T-helper 17 cell (primary cell): ENCODE results near the gene RGSL1. TPM values are rescaled to one million over a fixed set of nuclear protein-coding genes. Genes with fewer than 3 reads are reported as not detected.

Experiments used
- ATAC-seq: fragments of 150-1000 bp; cut with Tn5 transposase; 2 replicates; pipeline ENCODE4 v1.10.0; 2021; ENCODE audit warnings: mild to moderate bottlenecking, moderate library complexity
- DNase-seq, 3 donors: peaks; one replicate each; pipeline versions ENCODE4 v3.0.0 to v3.0.0-alpha.2; 2020 to 2021
- H3K9me3 ChIP-seq: one replicate; pipeline ENCODE4 v1.7.0; 2013; ENCODE audit warnings: low read length, mild to moderate bottlenecking; ENCODE audit not compliant: control insufficient read depth, poor library complexity, severe bottlenecking
- H3K27ac Mint-ChIP-seq: one replicate; pipeline ENCODE4 v1.8.0; 2022; ENCODE audit warnings: mild to moderate bottlenecking, moderate library complexity, mixed read lengths
- H3K27me3 Mint-ChIP-seq: one replicate; pipeline ENCODE4 v1.8.0; 2022; ENCODE audit warnings: mixed read lengths
- H3K36me3 Mint-ChIP-seq: one replicate; pipeline ENCODE4 v1.8.0; 2022; ENCODE audit warnings: low read depth, mixed read lengths
- H3K4me1 Mint-ChIP-seq: one replicate; pipeline ENCODE4 v1.8.0; 2022; ENCODE audit warnings: mild to moderate bottlenecking, mixed read lengths
- H3K4me3 Mint-ChIP-seq: one replicate; pipeline ENCODE4 v1.8.0; 2022; ENCODE audit warnings: mild to moderate bottlenecking, moderate library complexity, mixed read lengths
- total RNA-seq, 4 donors: library from RNA in 2 of 4; stranded (reverse) in 2 of 4; gene quantifications; one replicate each; pipeline ENCODE4 v1.2.3 and lab custom pipeline; 2022 to 2026

RGSL1 gene
- not detected for total RNA-seq
- 0.08 to 0.23 reads per million in 2 donors for total RNA-seq (lab: John Stamatoyannopoulos, UW)

DNA sequence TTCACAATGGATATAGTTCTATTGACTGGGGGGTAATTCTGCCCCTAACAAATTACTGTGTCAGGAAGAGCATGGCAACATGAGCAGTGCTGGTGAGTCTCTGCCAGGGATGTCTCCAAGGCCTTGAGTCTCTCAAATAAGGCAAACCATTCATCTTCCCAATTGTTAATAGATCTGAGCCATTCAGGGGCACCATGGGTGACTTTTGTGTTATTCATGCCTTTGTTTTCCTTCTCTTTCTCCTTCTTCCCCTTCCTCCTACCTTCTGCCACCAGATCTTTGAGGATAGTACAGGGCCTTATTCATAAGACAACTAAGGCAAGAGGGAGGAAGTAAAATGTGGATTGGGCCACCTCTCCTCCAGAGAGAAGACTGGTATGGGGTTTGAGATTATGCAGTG, at the start of gene RGSL1:
RGSL1 (plus strand) TSS at position 60 of the 400 bp plus-strand sequence; CDS start at position 80, 20 bp downstream.
- H3K4me1 Mint-ChIP-seq, result peaks cover 16% of the 10 kb centered on the region
- no peak within 1 kb of the TSS for H3K4me3 Mint-ChIP-seq
- DNase-seq (no peak), ATAC-seq (no peak)
- peaks cover 2% of the 10 kb centered on the region for H3K36me3 Mint-ChIP-seq
- peaks cover 27% of the 10 kb centered on the region for H3K27me3 Mint-ChIP-seq
- no peak within 1 kb of the TSS for H3K27ac Mint-ChIP-seq
- no peaks in the 10 kb centered on the region for H3K9me3 ChIP-seq

GRCh38 chr1:182400567-182400966, 49.4 kb upstream of the RGSL1 start, which contains the start of gene TEDDM1:
Gene TEDDM1, minus strand, starts transcription at chr1:182400667. Its CDS starts 182 bp downstream, at chr1:182400485.
- H3K4me3 Mint-ChIP-seq, result no peak within 1 kb of the TSS
- no peaks in the 10 kb centered on the region for H3K9me3 ChIP-seq
- ATAC-seq, result no peak
- H3K27ac Mint-ChIP-seq, result no peak within 1 kb of the TSS
- peaks cover 3% of the 10 kb centered on the region for H3K36me3 Mint-ChIP-seq
- peaks cover 6% of the 10 kb centered on the region for H3K4me1 Mint-ChIP-seq
- DNase-seq, result no peak
- H3K27me3 Mint-ChIP-seq, result peaks cover 5% of the 10 kb centered on the region

DNA sequence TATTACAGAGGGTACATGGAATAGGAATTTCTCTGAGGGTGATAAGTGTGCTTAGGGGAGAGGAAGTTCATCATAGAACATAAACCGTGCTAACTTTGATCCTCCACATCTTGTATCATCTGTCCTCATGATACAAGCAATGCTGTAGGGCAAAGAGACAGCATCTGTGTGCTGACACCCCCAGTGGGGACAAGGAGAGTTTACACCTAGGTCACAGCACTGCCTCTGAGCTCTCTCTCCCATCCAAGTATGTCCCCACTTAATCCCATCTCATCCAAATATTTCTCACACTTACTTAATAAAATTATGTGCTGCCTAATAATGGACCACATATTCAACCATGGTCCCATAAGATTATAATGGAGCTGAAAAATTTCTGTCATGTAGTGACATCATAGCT, 45.2 kb upstream of the RGSL1 start:
- Mint-ChIP-seq H3K4me3 (no peak overlapping the region), H3K27ac (no peak overlapping the region), H3K36me3 (no peaks in the 10 kb centered on the region), H3K4me1 (no peaks in the 10 kb centered on the region), H3K27me3 (peaks cover 34% of the 10 kb centered on the region)
- DNase-seq (no peak), ATAC-seq (no peak)
- H3K9me3 ChIP-seq, result no peaks in the 10 kb centered on the region

DNA sequence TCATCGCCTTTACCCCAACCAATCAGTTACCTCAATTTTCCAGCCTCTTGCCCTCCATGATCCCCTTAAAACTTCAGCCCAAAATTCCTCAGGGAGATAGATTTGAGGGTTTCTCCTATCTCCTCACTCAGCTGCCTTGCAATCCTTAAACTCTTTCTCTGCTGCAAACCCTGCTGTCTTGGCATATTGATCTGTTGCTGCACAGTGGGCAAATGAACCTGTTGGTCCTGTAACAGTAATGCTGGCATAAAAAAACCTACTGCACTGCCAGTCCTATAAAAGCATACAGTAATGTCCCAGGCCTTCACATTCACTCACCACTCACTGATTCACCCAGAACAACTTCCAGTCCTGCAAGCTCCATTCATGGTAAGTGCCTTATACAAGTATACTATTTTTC, 44.4 kb upstream of the RGSL1 start:
- Mint-ChIP-seq H3K4me1 (no peaks in the 10 kb centered on the region), H3K36me3 (no peaks in the 10 kb centered on the region), H3K27ac (no peak overlapping the region), H3K4me3 (no peak overlapping the region), H3K27me3 (peaks cover 42% of the 10 kb centered on the region)
- ATAC-seq (no peak), DNase-seq (no peak)
- no peaks in the 10 kb centered on the region for H3K9me3 ChIP-seq

DNA sequence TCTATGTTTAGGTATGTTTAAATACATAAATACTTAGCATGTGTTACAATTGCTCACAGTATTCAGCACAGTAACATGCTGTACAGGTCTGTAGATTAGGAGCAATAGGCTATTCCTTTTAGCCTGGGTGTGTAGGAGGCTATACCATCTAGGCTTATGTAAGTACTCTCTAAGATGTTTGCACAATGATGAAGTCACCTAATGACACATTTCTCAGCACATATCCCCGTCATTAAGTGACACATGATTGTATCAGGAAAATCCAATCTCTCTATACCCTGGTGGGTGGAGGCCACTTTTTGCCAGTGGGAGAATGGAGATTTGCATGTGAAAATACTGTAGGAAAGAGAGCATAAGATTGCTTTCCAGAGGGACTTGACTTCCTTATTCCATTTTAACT, 43.9 kb upstream of the RGSL1 start:
- no peaks in the 10 kb centered on the region for H3K36me3 Mint-ChIP-seq
- peaks cover 42% of the 10 kb centered on the region for H3K27me3 Mint-ChIP-seq
- ATAC-seq, result no peak
- no peak overlapping the region for H3K27ac Mint-ChIP-seq
- no peaks in the 10 kb centered on the region for H3K4me1 Mint-ChIP-seq
- H3K4me3 Mint-ChIP-seq, result no peak overlapping the region
- no peaks in the 10 kb centered on the region for H3K9me3 ChIP-seq
- no peak for DNase-seq

GRCh38 chr1:182407724-182408123, 42.2 kb upstream of the RGSL1 start:
- H3K9me3 ChIP-seq, result no peaks in the 10 kb centered on the region
- Mint-ChIP-seq H3K36me3 (no peaks in the 10 kb centered on the region), H3K27me3 (peaks cover 42% of the 10 kb centered on the region), H3K27ac (no peak overlapping the region), H3K4me1 (no peaks in the 10 kb centered on the region), H3K4me3 (no peak overlapping the region)
- DNase-seq (no peak), ATAC-seq (no peak)

DNA sequence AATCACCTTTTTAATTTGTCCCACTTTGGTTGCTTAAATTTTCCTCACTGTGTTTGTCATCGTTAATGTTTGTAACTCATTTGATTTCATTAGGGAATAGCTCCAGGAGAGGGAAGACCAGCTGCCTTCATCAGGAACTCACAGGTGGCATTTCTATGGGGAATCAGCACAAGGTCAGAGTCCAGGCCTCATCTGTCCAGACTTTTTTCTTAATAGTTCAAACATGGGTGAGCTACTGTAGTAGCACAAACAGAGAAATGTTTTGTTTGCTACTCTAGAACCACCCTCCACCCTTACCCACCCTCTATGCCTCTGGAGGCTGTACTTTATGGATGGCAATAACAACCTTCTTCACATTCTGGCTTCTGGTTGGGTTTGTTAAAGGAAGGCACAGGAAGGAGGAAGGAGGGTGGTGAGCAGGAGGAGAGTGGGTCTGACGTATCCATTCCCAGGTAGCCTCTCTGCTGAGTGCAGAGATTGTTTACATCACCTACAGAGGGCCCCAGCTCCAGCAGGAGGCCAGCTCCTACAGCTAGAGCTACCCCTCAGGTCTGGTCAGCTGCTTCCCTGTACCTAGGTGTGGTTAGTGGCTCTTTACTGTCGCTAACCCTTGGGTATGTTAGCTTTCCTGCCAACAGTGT, 41.4 kb upstream of the RGSL1 start:
- ATAC-seq (no peak), DNase-seq (no peak)
- Mint-ChIP-seq H3K4me1 (no peaks in the 10 kb centered on the region), H3K4me3 (no peak overlapping the region), H3K27me3 (peaks cover 41% of the 10 kb centered on the region), H3K27ac (no peak overlapping the region), H3K36me3 (no peaks in the 10 kb centered on the region)
- no peaks in the 10 kb centered on the region for H3K9me3 ChIP-seq

DNA sequence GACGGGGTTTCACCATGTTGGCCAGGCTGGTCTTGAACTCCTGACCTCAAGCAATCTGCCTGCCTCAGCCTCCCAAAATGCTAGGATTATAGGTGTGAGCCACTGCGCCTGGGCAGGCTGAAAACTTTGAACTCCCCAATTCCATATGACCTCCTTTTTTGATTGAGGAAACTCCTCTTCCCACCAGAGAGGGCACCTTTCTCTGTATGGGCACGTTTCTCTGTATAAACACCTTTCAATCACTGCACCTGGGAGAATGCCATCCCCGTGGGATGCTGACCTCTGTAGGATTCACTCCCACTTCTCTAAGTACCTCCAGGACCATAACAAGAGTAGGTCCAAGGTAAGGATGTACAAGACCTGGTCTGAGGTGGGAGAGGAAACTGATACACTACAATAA, 39.8 kb upstream of the RGSL1 start:
- ATAC-seq, result no peak
- H3K27ac Mint-ChIP-seq, result no peak overlapping the region

DNA sequence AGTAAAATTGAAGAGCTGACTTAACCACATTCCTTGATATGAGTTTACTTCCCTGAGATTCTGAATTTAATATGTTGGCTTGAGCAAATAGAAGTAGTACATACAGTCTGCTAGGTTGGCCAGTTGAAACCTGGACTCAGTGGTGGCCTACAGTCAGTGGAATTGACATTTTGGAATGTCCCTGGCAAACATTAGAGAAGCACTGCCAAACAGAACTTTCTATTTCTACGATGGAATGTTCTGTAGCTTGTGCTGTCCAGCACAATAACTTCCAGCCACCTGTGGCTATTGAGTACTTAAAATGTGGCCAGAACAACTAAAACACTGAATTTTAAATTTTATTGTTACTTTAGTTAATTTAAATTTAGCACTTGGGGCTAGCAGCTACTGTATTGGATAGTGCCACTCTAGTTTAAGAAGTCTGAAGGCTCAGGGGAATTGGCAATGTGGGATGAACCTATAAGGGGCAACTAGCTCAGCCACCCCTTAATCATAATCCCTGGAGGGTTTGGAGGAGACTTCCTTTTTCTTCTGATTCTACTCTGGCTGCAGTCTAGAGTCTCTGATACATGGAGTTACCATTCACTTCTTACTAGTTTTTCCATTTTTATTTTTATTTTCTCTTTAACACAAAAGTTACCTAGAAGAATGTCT, 39.2 kb upstream of the RGSL1 start:
- Mint-ChIP-seq H3K36me3 (no peaks in the 10 kb centered on the region), H3K27ac (no peak overlapping the region), H3K4me1 (no peaks in the 10 kb centered on the region), H3K27me3 (peaks cover 57% of the 10 kb centered on the region), H3K4me3 (no peak overlapping the region)
- H3K9me3 ChIP-seq, result no peaks in the 10 kb centered on the region
- ATAC-seq (no peak), DNase-seq (no peak)

More for the DNA sequence above, 39.8 kb upstream of the RGSL1 start:
- no peak overlapping the region for H3K4me3 Mint-ChIP-seq
- no peaks in the 10 kb centered on the region for H3K9me3 ChIP-seq
- DNase-seq, result no peak
- H3K27me3 Mint-ChIP-seq, result peaks cover 51% of the 10 kb centered on the region
- no peaks in the 10 kb centered on the region for H3K4me1 Mint-ChIP-seq
- H3K36me3 Mint-ChIP-seq, result no peaks in the 10 kb centered on the region

GRCh38 chr1:182413486-182413885, 36.5 kb upstream of the RGSL1 start:
- Mint-ChIP-seq H3K27me3 (peaks cover 58% of the 10 kb centered on the region), H3K4me1 (no peaks in the 10 kb centered on the region), H3K4me3 (no peak overlapping the region), H3K36me3 (peaks cover 2% of the 10 kb centered on the region), H3K27ac (no peak overlapping the region)
- no peaks in the 10 kb centered on the region for H3K9me3 ChIP-seq
- DNase-seq (no peak), ATAC-seq (no peak)

- H3K4me1 Mint-ChIP-seq, result no peaks in the 10 kb centered on the region
- peaks cover 2% of the 10 kb centered on the region for H3K36me3 Mint-ChIP-seq
- no peak overlapping the region for H3K4me3 Mint-ChIP-seq
- no peaks in the 10 kb centered on the region for H3K9me3 ChIP-seq
- DNase-seq (no peak), ATAC-seq (no peak)
- no peak overlapping the region for H3K27ac Mint-ChIP-seq
- peaks cover 58% of the 10 kb centered on the region for H3K27me3 Mint-ChIP-seq
Observed at GRCh38 chr1:182413969-182414368, 36.0 kb upstream of the RGSL1 start.

- H3K27ac Mint-ChIP-seq, result no peak overlapping the region
- peaks cover 44% of the 10 kb centered on the region for H3K27me3 Mint-ChIP-seq
- H3K9me3 ChIP-seq, result no peaks in the 10 kb centered on the region
- no peak for DNase-seq
- H3K36me3 Mint-ChIP-seq, result peaks cover 2% of the 10 kb centered on the region
- H3K4me1 Mint-ChIP-seq, result no peaks in the 10 kb centered on the region
- ATAC-seq, result no peak
- no peak overlapping the region for H3K4me3 Mint-ChIP-seq
Observed at GRCh38 chr1:182415789-182416188, 34.2 kb upstream of the RGSL1 start.

DNA sequence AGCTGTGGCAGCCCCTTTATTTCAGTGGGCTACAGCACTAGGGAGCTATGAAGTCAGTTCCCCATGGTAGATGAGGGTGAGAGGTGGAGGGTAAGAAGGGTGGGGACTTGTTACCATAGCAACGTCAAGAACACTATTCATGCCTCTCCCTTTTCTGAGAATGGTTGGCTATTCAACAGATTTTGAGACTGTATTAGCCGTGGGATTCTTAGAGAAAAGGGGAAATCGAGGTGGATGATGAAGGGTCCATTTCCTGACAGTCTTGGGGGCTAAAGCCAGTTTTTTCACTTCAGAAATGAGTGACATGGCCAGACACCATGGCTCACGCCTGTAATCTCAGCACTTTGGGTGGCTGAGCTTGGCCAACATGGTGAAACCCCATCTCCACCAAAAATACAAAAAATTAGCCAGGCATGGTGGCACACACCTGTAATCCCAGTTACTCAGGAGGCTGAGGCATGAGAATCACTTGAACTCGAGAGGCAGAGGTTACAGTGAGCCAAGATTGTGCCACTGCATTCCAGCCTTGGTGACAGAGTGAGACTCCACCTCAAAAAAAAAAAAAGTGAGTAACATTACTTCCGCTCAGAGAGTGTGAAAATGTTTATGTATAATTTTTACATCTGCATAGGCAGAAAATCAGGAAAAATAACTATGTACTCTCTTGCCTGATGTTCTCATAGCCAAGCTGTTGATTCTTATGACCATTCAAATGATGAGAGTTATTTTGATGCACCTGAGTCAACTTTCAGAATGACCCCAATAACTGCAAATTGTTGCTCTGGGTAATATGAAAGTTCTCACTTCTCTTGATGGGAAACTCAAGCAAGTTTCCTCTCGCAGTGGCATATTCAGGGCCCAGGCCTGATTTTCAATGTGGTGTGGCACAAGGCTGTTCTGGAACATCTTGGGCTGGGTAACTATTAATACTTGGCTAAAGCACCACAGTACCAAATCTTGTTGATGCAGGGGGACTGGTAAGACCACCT, 23.2 kb upstream of the RGSL1 start:
- H3K27me3 Mint-ChIP-seq, result peaks cover 6% of the 10 kb centered on the region
- no peaks in the 10 kb centered on the region for H3K36me3 Mint-ChIP-seq
- DNase-seq (no peak), ATAC-seq (no peak)
- no peak overlapping the region for H3K4me3 Mint-ChIP-seq
- no peak overlapping the region for H3K27ac Mint-ChIP-seq
- H3K4me1 Mint-ChIP-seq, result peaks cover 19% of the 10 kb centered on the region
- H3K9me3 ChIP-seq, result no peaks in the 10 kb centered on the region
